HepG2 (cell line): ENCODE results near the gene KANSL3. TPM values are rescaled to one million over a fixed set of nuclear protein-coding genes. Genes with fewer than 3 reads are reported as not detected.

Experiments
- DR1 ChIP-seq: sonication (generic); formaldehyde crosslinking; IDR thresholded peaks from 2 replicates; pipeline ENCODE4 v1.8.0; 2021; ENCODE audit warnings: mild to moderate bottlenecking, missing genetic modification reagents, inconsistent platforms
- ELF4 ChIP-seq: sonication (generic); formaldehyde crosslinking; IDR thresholded peaks from 2 replicates; pipeline ENCODE4 v1.5.0; 2020; ENCODE audit warnings: missing genetic modification reagents, mild to moderate bottlenecking, moderate library complexity, borderline replicate concordance
- ETV6 ChIP-seq: sonication (generic); formaldehyde crosslinking; conservative IDR thresholded peaks from 2 replicates; pipeline ENCODE4 v1.4.0; 2020; ENCODE audit warnings: missing genetic modification reagents
- PCBP2 ChIP-seq: fragments of 200-400 bp; formaldehyde crosslinking; optimal IDR thresholded peaks from 2 replicates; pipeline ENCODE3; 2018; ENCODE audit warnings: low read length, low read depth; ENCODE audit not compliant: poor library complexity, severe bottlenecking
- REXO4 ChIP-seq: sonication (generic); formaldehyde crosslinking; IDR thresholded peaks from 2 replicates; pipeline ENCODE4 v1.8.0; 2022; ENCODE audit warnings: missing genetic modification reagents, mild to moderate bottlenecking, borderline replicate concordance
- SNAPC2 ChIP-seq: sonication (generic); formaldehyde crosslinking; IDR thresholded peaks from 2 replicates; pipeline ENCODE4 v1.8.1; 2022; ENCODE audit warnings: mild to moderate bottlenecking, missing genetic modification reagents
- SNRNP70 ChIP-seq: fragments of 200-400 bp; formaldehyde crosslinking; IDR thresholded peaks from 2 replicates; pipeline ENCODE4 v1.6.1; 2017; ENCODE audit warnings: mild to moderate bottlenecking, low read depth, low read length, moderate library complexity
- TGIF2 ChIP-seq: IDR thresholded peaks from 2 replicates; pipeline ENCODE4 v1.6.1; 2016; ENCODE audit warnings: control low read depth, missing compliant biosample characterization
- ZBTB38 ChIP-seq: sonication (generic); formaldehyde crosslinking; IDR thresholded peaks from 2 replicates; pipeline ENCODE4 v1.5.1; 2020; ENCODE audit warnings: mild to moderate bottlenecking, missing genetic modification reagents
- ZNF34 ChIP-seq: sonication (generic); formaldehyde crosslinking; IDR thresholded peaks from 2 replicates; pipeline ENCODE4 v1.4.0; 2020; ENCODE audit warnings: mild to moderate bottlenecking, missing genetic modification reagents, borderline replicate concordance
- ZNF629 ChIP-seq: sonication (generic); formaldehyde crosslinking; conservative IDR thresholded peaks from 2 replicates; pipeline ENCODE4 v1.5.0; 2020; ENCODE audit warnings: missing genetic modification reagents
- ZNF850 ChIP-seq: sonication (generic); formaldehyde crosslinking; conservative IDR thresholded peaks from 2 replicates; pipeline ENCODE4 v1.9.0; 2021; ENCODE audit warnings: mild to moderate bottlenecking, missing genetic modification reagents
- ZZZ3 ChIP-seq: sonication (generic); formaldehyde crosslinking; IDR thresholded peaks from 2 replicates; pipeline ENCODE4 v1.4.0; 2020; ENCODE audit warnings: missing genetic modification reagents, mild to moderate bottlenecking, borderline replicate concordance
- polyA plus RNA-seq, 8 experiments: library from polyadenylated mRNA; depleted of rRNA in 3 of 8; stranded (reverse) in 7 of 8; unstranded in 1 of 8; fragments of >200 nt; fragmentation: Illumina TruSeq in 4 of 8; extraction: Trizol in 4 of 8; gene quantifications; 2 replicates each; pipeline versions ENCODE4 v1.2.1 to v1.2.3, GENCODE V29; 2011 to 2016; ENCODE audit warnings: low read depth in 4 of 8, missing spikeins in 1 of 8, mixed read lengths in 1 of 8; ENCODE audit not compliant: insufficient read depth in 1 of 8
- total RNA-seq, 5 experiments: library from RNA; depleted of rRNA; stranded (reverse); fragments of >200 nt; fragmentation: Illumina TruSeq; extraction: Trizol; gene quantifications; 2 replicates each; pipeline ENCODE4 v1.2.3, GENCODE V29; 2016; ENCODE audit warnings: low read depth in 1 of 5
- TF ChIP-seq, protein P1 (sequence below): sonication (generic); formaldehyde crosslinking; IDR thresholded peaks from 2 replicates; pipeline ENCODE4 v1.4.0; 2020; ENCODE audit warnings: low read depth, mild to moderate bottlenecking, missing genetic modification reagents
- TF ChIP-seq, protein P2 (sequence below): sonication (generic); IDR thresholded peaks from 2 replicates; pipeline ENCODE4 v1.6.1; 2016; ENCODE audit warnings: low read depth, borderline replicate concordance
- TF ChIP-seq, protein P3 (sequence below): sonication (generic); formaldehyde crosslinking; conservative IDR thresholded peaks from 2 replicates; pipeline ENCODE4 v1.4.0; 2020; ENCODE audit warnings: missing genetic modification reagents
- TF ChIP-seq, protein P4 (sequence below): sonication (generic); formaldehyde crosslinking; IDR thresholded peaks from 2 replicates; pipeline ENCODE4 v1.4.0; 2020; ENCODE audit warnings: mild to moderate bottlenecking, missing genetic modification reagents
- TF ChIP-seq, protein P5 (sequence below): sonication (generic); formaldehyde crosslinking; IDR thresholded peaks from 2 replicates; pipeline ENCODE4 v1.5.0; 2020; ENCODE audit warnings: missing genetic modification reagents, mild to moderate bottlenecking, borderline replicate concordance
- TF ChIP-seq, protein P6 (sequence below): sonication (generic); formaldehyde crosslinking; IDR thresholded peaks from 2 replicates; pipeline ENCODE4 v1.5.1; 2020; ENCODE audit warnings: mild to moderate bottlenecking, missing genetic modification reagents, borderline replicate concordance
- TF ChIP-seq, protein P7 (sequence below): sonication (generic); formaldehyde crosslinking; IDR thresholded peaks from 2 replicates; pipeline ENCODE4 v1.4.0; 2020; ENCODE audit warnings: low read depth, mild to moderate bottlenecking, missing genetic modification reagents

Gene KANSL3
- total and polyA plus RNA-seq, 2 of the 13 experiments (the other 11 are each of a cell fraction or from before 2014, with no cell fraction given): 20.8 to 37.3 TPM

DNA sequence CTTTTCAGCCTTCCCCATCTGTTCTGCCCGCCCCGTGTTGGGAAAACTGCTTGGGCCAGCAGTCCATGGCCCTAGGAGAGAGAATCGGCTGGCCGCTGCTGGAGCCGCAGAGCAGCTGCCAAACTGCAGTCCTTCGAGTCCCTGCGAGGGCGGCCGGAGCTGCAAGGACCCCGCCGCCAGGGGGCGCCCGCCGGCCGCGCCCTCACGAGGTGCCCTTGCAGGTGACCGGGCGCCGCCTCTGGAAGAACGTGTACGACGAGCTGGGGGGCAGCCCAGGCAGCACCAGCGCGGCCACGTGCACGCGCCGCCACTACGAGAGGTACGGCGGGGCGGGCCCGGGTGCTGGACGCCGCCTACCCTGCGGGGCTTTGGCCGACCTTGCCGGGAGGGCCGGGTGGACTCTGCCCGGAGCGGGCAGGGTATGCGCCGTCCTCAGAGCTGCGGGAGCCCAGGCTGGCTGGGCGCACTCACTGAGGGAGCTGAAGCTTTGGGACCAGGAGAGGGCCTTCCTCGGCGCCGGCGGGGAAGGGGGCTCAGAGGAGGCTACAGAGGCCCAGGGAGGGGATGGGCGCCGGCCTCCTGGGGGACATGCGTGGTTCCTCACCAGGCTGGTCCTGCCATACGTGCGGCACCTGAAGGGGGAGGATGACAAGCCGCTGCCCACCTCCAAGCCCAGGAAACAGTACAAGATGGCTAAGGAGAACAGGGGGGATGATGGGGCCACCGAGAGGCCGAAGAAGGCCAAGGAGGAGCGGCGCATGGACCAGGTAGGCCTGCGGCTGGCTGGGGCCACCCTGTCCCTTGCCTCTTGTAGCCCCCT lies 87.9 kb downstream of the KANSL3 start (continued):
- TF ChIP-seq, protein P1, sequence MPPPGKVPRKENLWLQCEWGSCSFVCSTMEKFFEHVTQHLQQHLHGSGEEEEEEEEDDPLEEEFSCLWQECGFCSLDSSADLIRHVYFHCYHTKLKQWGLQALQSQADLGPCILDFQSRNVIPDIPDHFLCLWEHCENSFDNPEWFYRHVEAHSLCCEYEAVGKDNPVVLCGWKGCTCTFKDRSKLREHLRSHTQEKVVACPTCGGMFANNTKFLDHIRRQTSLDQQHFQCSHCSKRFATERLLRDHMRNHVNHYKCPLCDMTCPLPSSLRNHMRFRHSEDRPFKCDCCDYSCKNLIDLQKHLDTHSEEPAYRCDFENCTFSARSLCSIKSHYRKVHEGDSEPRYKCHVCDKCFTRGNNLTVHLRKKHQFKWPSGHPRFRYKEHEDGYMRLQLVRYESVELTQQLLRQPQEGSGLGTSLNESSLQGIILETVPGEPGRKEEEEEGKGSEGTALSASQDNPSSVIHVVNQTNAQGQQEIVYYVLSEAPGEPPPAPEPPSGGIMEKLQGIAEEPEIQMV (CRISPR knock-in tag): peak; percentile 72
- TF ChIP-seq, protein P2, sequence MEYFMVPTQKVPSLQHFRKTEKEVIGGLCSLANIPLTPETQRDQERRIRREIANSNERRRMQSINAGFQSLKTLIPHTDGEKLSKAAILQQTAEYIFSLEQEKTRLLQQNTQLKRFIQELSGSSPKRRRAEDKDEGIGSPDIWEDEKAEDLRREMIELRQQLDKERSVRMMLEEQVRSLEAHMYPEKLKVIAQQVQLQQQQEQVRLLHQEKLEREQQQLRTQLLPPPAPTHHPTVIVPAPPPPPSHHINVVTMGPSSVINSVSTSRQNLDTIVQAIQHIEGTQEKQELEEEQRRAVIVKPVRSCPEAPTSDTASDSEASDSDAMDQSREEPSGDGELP: peak; percentile 88; the same call in 1 of the 2 replicates
- TF ChIP-seq, protein P3, sequence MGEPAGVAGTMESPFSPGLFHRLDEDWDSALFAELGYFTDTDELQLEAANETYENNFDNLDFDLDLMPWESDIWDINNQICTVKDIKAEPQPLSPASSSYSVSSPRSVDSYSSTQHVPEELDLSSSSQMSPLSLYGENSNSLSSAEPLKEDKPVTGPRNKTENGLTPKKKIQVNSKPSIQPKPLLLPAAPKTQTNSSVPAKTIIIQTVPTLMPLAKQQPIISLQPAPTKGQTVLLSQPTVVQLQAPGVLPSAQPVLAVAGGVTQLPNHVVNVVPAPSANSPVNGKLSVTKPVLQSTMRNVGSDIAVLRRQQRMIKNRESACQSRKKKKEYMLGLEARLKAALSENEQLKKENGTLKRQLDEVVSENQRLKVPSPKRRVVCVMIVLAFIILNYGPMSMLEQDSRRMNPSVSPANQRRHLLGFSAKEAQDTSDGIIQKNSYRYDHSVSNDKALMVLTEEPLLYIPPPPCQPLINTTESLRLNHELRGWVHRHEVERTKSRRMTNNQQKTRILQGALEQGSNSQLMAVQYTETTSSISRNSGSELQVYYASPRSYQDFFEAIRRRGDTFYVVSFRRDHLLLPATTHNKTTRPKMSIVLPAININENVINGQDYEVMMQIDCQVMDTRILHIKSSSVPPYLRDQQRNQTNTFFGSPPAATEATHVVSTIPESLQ: no peak
- TF ChIP-seq REXO4 (no peak), PCBP2 (no peak), TGIF2 (CRISPR knock-in tag) (peak; percentile 93), SNAPC2 (CRISPR knock-in tag) (peak; percentile 96; the same call in 1 of the 2 replicates), ZNF629 (CRISPR knock-in tag) (peak; percentile 66), ELF4 (CRISPR knock-in tag) (no peak), ZBTB38 (CRISPR knock-in tag) (peak; percentile 89), ZNF34 (no peak), ETV6 (CRISPR knock-in tag) (peak; percentile 77; the same call in 1 of the 2 replicates), SNRNP70 (no peak), DR1 (no peak), ZNF850 (CRISPR knock-in tag) (no peak), ZZZ3 (CRISPR knock-in tag) (no peak)
- TF ChIP-seq, protein P4, sequence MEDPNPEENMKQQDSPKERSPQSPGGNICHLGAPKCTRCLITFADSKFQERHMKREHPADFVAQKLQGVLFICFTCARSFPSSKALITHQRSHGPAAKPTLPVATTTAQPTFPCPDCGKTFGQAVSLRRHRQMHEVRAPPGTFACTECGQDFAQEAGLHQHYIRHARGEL (CRISPR knock-in tag): peak; percentile 21
- TF ChIP-seq, protein P5, sequence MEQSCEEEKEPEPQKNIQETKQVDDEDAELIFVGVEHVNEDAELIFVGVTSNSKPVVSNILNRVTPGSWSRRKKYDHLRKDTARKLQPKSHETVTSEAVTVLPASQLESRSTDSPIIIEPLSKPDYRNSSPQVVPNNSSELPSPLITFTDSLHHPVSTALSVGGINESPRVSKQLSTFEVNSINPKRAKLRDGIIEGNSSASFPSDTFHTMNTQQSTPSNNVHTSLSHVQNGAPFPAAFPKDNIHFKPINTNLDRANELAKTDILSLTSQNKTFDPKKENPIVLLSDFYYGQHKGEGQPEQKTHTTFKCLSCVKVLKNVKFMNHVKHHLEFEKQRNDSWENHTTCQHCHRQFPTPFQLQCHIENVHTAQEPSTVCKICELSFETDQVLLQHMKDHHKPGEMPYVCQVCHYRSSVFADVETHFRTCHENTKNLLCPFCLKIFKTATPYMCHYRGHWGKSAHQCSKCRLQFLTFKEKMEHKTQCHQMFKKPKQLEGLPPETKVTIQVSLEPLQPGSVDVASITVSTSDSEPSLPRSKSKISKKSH (CRISPR knock-in tag): no peak
- TF ChIP-seq, protein P6, sequence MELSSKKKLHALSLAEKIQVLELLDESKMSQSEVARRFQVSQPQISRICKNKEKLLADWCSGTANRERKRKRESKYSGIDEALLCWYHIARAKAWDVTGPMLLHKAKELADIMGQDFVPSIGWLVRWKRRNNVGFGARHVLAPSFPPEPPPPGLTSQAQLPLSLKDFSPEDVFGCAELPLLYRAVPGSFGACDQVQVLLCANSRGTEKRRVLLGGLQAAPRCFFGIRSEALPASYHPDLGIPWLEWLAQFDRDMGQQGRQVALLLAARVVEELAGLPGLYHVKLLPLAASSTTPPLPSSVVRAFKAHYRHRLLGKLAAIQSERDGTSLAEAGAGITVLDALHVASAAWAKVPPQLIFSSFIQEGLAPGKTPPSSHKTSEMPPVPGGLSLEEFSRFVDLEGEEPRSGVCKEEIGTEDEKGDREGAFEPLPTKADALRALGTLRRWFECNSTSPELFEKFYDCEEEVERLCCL (CRISPR knock-in tag): no peak
- TF ChIP-seq, protein P7, sequence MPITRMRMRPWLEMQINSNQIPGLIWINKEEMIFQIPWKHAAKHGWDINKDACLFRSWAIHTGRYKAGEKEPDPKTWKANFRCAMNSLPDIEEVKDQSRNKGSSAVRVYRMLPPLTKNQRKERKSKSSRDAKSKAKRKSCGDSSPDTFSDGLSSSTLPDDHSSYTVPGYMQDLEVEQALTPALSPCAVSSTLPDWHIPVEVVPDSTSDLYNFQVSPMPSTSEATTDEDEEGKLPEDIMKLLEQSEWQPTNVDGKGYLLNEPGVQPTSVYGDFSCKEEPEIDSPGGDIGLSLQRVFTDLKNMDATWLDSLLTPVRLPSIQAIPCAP (CRISPR knock-in tag): no peak
